Measurements from ENCODE around the gene RUVBL1. TPM values are rescaled to one million over a fixed set of nuclear protein-coding genes. Genes with fewer than 3 reads are reported as not detected.

Gene RUVBL1
- total RNA-seq, 1 donor from 2014 or later = 18.8 TPM

DNA sequence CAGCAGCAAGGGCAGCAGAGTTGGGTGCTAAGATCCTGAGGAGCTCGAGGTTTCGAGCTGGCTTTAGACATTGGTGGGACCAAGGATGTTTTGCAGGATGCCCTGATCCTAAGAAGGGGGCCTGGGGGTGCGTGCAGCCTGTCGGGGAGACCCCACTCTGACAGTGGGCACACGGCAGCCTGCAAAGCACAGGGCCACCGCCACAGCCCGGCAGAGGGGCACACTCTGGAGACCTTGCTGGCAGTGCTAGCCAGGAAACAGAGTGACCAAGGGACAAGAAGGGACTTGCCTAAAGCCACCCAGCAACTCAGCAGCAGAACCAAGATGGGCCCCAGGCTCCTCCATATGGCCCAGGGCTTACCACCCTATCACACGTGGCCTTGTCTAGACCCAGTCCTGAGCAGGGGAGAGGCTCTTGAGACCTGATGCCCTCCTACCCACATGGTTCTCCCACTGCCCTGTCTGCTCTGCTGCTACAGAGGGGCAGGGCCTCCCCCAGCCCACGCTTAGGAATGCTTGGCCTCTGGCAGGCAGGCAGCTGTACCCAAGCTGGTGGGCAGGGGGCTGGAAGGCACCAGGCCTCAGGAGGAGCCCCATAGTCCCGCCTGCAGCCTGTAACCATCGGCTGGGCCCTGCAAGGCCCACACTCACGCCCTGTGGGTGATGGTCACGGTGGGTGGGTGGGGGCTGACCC is 52.6 kb downstream of the RUVBL1 start:
- no peaks in the 10 kb centered on the region for H3K9me3 Mint-ChIP-seq (ENCODE audit: low read depth)
- H3K27me3 Mint-ChIP-seq (ENCODE audit: low read depth) = no peaks in the 10 kb centered on the region
- DNase-seq (ENCODE audit: low spot score) = no peak
- no peak overlapping the region for H3K4me3 Mint-ChIP-seq (ENCODE audit: unreplicated experiment)
- peak overlapping the region; percentile 36 for H3K27ac Mint-ChIP-seq (ENCODE audit: unreplicated experiment)
- H3K4me1 Mint-ChIP-seq (ENCODE audit: low read depth) = peaks cover 19% of the 10 kb centered on the region
- TF ChIP-seq, protein P1, sequence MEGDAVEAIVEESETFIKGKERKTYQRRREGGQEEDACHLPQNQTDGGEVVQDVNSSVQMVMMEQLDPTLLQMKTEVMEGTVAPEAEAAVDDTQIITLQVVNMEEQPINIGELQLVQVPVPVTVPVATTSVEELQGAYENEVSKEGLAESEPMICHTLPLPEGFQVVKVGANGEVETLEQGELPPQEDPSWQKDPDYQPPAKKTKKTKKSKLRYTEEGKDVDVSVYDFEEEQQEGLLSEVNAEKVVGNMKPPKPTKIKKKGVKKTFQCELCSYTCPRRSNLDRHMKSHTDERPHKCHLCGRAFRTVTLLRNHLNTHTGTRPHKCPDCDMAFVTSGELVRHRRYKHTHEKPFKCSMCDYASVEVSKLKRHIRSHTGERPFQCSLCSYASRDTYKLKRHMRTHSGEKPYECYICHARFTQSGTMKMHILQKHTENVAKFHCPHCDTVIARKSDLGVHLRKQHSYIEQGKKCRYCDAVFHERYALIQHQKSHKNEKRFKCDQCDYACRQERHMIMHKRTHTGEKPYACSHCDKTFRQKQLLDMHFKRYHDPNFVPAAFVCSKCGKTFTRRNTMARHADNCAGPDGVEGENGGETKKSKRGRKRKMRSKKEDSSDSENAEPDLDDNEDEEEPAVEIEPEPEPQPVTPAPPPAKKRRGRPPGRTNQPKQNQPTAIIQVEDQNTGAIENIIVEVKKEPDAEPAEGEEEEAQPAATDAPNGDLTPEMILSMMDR (IDR thresholded peaks at IDR 0.05) = no peak
- peaks cover 40% of the 10 kb centered on the region for H3K36me3 Mint-ChIP-seq (ENCODE audit: low read depth)

DNA sequence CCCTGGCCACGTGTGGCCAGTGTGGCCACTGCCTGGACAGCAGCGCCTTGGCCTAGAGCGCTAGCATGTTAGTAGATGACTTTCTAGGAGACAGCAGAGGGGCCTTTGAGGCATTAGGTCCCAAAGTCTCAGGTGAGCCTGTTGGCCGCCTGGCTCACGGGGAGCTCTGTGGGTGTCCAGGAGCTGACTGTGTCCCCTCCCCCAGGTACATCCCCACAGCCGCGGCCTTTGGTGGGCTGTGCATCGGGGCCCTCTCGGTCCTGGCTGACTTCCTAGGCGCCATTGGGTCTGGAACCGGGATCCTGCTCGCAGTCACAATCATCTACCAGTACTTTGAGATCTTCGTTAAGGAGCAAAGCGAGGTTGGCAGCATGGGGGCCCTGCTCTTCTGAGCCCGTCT is 54.3 kb downstream of the RUVBL1 start:
- DNase-seq (ENCODE audit: low spot score) = no peak
- no peak overlapping the region for H3K4me3 Mint-ChIP-seq (ENCODE audit: unreplicated experiment)
- peak overlapping the region; percentile 49 for H3K27ac Mint-ChIP-seq (ENCODE audit: unreplicated experiment)

DNA sequence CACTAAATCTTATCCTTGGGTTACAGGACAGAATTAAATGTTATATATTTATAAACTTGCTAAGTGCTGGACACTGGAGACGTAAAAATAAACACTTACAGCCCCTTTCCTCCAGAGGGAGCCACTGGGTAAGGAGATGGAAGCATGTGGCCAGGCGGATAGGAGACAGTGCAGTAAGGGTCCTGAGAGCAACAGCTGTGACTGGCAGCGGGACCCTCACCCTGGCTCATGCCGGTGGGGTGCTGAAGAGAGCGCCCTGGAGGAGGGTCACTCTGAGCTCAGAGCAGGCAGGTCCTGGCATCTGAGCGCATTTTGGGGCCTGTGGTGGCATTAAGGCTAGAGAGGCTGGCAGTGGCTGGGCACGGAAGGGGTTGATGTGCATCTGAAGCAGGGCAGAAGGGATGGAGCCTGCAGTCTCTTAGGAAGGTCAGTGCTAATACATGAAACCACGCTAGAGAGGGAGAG is 55.4 kb downstream of the RUVBL1 start:
- peaks cover 7% of the 10 kb centered on the region for H3K4me1 Mint-ChIP-seq (ENCODE audit: low read depth)
- no peak overlapping the region for H3K4me3 Mint-ChIP-seq (ENCODE audit: unreplicated experiment)
- peaks cover 55% of the 10 kb centered on the region for H3K36me3 Mint-ChIP-seq (ENCODE audit: low read depth)
- H3K27me3 Mint-ChIP-seq (ENCODE audit: low read depth) = no peaks in the 10 kb centered on the region
- no peaks in the 10 kb centered on the region for H3K9me3 Mint-ChIP-seq (ENCODE audit: low read depth)
- H3K27ac Mint-ChIP-seq (ENCODE audit: unreplicated experiment) = no peak overlapping the region
- no peak for DNase-seq (ENCODE audit: low spot score)
- TF ChIP-seq, protein P1 (IDR thresholded peaks at IDR 0.05) = peak; percentile 78

More for the DNA sequence above, 54.3 kb downstream of the RUVBL1 start:
- H3K27me3 Mint-ChIP-seq (ENCODE audit: low read depth) = no peaks in the 10 kb centered on the region
- peaks cover 11% of the 10 kb centered on the region for H3K4me1 Mint-ChIP-seq (ENCODE audit: low read depth)
- H3K9me3 Mint-ChIP-seq (ENCODE audit: low read depth) = no peaks in the 10 kb centered on the region
- H3K36me3 Mint-ChIP-seq (ENCODE audit: low read depth) = peaks cover 49% of the 10 kb centered on the region
- TF ChIP-seq, protein P1 (IDR thresholded peaks at IDR 0.05) = no peak

DNA sequence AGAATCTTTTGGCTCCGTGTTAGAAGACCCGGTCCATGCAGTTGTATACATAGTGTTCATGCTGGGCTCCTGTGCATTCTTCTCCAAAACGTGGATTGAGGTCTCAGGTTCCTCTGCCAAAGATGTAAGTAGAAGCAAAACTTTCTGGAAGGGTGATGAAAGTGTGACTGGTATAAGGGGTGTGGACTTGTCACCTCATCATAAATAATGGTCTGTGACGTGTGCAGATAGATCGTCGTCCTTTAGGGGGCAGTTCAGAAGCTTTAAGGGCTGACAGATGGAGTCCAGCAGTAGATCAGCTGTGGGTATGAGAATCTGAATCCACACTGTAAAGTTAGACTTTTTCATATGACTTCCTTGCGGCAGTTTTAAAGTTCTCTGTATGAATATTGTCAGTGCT is 56.1 kb downstream of the RUVBL1 start:
- TF ChIP-seq, protein P1 (IDR thresholded peaks at IDR 0.05) = no peak
- Mint-ChIP-seq H3K4me1 (ENCODE audit: low read depth) (peaks cover 7% of the 10 kb centered on the region), H3K9me3 (ENCODE audit: low read depth) (no peaks in the 10 kb centered on the region), H3K27ac (ENCODE audit: unreplicated experiment) (peak overlapping the region; percentile 68), H3K4me3 (ENCODE audit: unreplicated experiment) (no peak overlapping the region), H3K36me3 (ENCODE audit: low read depth) (peaks cover 61% of the 10 kb centered on the region), H3K27me3 (ENCODE audit: low read depth) (no peaks in the 10 kb centered on the region)
- no peak for DNase-seq (ENCODE audit: low spot score)

DNA sequence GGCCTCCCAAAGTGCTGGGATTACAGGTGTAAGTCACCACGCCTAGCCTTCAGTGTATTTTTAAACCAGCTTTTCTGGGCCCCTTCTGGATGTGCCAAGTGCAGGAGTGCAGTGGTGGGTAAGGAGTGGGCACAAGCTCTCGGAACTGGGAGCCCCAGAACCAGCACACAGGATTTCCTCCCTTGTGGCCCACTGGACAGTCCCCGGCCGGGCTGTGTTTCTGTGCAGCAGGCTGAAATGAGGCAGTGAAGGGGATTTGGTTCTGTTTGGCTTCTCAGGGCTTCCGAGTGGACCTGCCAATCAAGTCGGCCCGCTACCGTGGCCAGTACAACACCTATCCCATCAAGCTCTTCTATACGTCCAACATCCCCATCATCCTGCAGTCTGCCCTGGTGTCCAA is 56.9 kb downstream of the RUVBL1 start:
- H3K36me3 Mint-ChIP-seq (ENCODE audit: low read depth) = peaks cover 69% of the 10 kb centered on the region
- no peak overlapping the region for H3K4me3 Mint-ChIP-seq (ENCODE audit: unreplicated experiment)
- H3K9me3 Mint-ChIP-seq (ENCODE audit: low read depth) = no peaks in the 10 kb centered on the region
- no peak overlapping the region for H3K27ac Mint-ChIP-seq (ENCODE audit: unreplicated experiment)
- no peak for DNase-seq (ENCODE audit: low spot score)
- H3K4me1 Mint-ChIP-seq (ENCODE audit: low read depth) = peaks cover 15% of the 10 kb centered on the region
- H3K27me3 Mint-ChIP-seq (ENCODE audit: low read depth) = no peaks in the 10 kb centered on the region
- TF ChIP-seq, protein P1 (IDR thresholded peaks at IDR 0.05) = no peak

Data from chondrocyte (in vitro differentiated cells).